Activated B cell treated with CpG ODN at 0.5 μM for 24 hours (primary cell): ENCODE measurements around the gene PHYHIPL. TPM values are rescaled to one million over a fixed set of nuclear protein-coding genes. Genes with fewer than 3 reads are reported as not detected.

ENCODE experiments used
- ATAC-seq: fragments of 200-7000 bp; cut with Tn5 transposase; one replicate; pipeline ENCODE4 v1.10.0; 2021; ENCODE audit warnings: low read depth, mild to moderate bottlenecking, moderate library complexity
- CTCF ChIA-PET: fragments of 350-600 bp; sonication (Branson Sonifier 250); formaldehyde crosslinking; loops from one replicate; lab custom pipeline; 2021; ENCODE audit warnings: antibody characterized with exemption; lab: Charles Lee
- POLR2A ChIA-PET: fragments of 350-600 bp; sonication (Branson Sonifier 250); formaldehyde crosslinking; loops from one replicate; lab custom pipeline; 2021; ENCODE audit warnings: antibody characterized with exemption; lab: Charles Lee
- DNase-seq: peaks from one replicate; pipeline ENCODE4 v3.0.0; 2022
- H3K27ac Mint-ChIP-seq: one replicate; pipeline ENCODE4 v1.8.0; 2020; ENCODE audit warnings: mixed read lengths
- H3K27me3 Mint-ChIP-seq: one replicate; pipeline ENCODE4 v1.8.0; 2021; ENCODE audit warnings: mixed read lengths
- H3K36me3 Mint-ChIP-seq: one replicate; pipeline ENCODE4 v1.8.0; 2021; ENCODE audit warnings: low read depth, mixed read lengths
- H3K4me1 Mint-ChIP-seq: one replicate; pipeline ENCODE4 v1.8.0; 2021; ENCODE audit warnings: mixed read lengths
- H3K4me3 Mint-ChIP-seq: one replicate; pipeline ENCODE4 v1.8.0; 2020; ENCODE audit warnings: mild to moderate bottlenecking, mixed read lengths
- H3K9me3 Mint-ChIP-seq: one replicate; pipeline ENCODE4 v1.8.0; 2020; ENCODE audit warnings: mixed read lengths
- intact Hi-C: fragments of 100-400 bp; cut with micrococcal nuclease; formaldehyde crosslinking; loops from one replicate; pipeline ENCODE4 v1.15.1; 2024
- total RNA-seq: library from RNA; stranded (reverse); gene quantifications from 2 replicates; pipeline ENCODE4 v1.2.3, GENCODE V29; 2022
- TF ChIP-seq, protein P1 (sequence below): fragments of 200-600 bp; IDR thresholded peaks from one replicate; pipeline ENCODE4 v1.8.0; 2022; ENCODE audit warnings: antibody characterized with exemption, mild to moderate bottlenecking

The PHYHIPL gene
- total RNA-seq, 1 donor from 2014 or later: not detected

DNA sequence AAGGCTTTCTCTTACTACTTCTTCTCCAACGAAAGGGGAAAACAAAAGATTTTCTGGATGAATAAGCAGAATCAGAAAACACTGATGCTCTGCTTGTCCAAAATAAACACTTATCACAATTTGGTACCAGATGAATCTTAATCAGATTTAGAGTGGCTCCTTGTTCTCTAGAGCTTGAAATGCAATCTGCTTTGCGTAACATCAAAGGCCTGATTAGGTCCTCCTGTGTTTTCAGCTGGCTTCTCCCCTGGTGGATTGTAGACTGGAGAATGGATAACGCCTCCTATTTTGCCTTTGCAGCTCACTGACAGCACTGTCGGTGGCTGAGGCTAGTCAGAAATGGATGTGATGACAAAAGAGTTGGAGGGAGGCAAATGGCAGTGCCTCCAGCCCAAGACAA lies 94.7 kb downstream of the PHYHIPL start:
- ATAC-seq (no peak), DNase-seq (no peak)
- no peaks in the 10 kb centered on the region for H3K9me3 Mint-ChIP-seq
- H3K36me3 Mint-ChIP-seq: no peaks in the 10 kb centered on the region
- TF ChIP-seq, protein P1, sequence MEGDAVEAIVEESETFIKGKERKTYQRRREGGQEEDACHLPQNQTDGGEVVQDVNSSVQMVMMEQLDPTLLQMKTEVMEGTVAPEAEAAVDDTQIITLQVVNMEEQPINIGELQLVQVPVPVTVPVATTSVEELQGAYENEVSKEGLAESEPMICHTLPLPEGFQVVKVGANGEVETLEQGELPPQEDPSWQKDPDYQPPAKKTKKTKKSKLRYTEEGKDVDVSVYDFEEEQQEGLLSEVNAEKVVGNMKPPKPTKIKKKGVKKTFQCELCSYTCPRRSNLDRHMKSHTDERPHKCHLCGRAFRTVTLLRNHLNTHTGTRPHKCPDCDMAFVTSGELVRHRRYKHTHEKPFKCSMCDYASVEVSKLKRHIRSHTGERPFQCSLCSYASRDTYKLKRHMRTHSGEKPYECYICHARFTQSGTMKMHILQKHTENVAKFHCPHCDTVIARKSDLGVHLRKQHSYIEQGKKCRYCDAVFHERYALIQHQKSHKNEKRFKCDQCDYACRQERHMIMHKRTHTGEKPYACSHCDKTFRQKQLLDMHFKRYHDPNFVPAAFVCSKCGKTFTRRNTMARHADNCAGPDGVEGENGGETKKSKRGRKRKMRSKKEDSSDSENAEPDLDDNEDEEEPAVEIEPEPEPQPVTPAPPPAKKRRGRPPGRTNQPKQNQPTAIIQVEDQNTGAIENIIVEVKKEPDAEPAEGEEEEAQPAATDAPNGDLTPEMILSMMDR: no peak
- intact Hi-C loops: no loop called here
- H3K4me1 Mint-ChIP-seq: no peaks in the 10 kb centered on the region
- ChIA-PET CTCF (no interaction called here), POLR2A (no interaction called here)
- no peak overlapping the region for H3K4me3 Mint-ChIP-seq
- no peaks in the 10 kb centered on the region for H3K27me3 Mint-ChIP-seq
- no peak overlapping the region for H3K27ac Mint-ChIP-seq

DNA sequence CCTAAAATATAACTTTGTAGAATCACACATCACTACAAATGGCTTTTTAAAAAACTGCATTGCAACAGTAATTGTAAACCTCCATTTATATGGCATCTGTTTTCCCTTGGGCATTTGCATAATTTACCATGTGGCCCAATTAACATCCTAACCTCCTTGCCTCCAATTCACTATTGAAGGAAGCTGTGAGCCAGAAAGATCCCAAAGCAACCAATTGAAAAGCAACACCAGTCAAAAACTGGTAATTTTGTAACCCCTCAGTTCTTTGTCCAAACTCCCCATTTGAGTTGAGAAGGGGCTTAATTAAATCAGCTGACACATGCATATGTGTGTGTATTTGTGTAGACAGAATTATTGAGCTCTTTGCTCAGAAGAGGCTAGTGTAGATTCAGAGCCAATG lies 95.6 kb downstream of the PHYHIPL start:
- H3K4me3 Mint-ChIP-seq: no peak overlapping the region
- DNase-seq (no peak), ATAC-seq (no peak)
- H3K4me1 Mint-ChIP-seq: no peaks in the 10 kb centered on the region
- H3K27me3 Mint-ChIP-seq: no peaks in the 10 kb centered on the region
- no peaks in the 10 kb centered on the region for H3K9me3 Mint-ChIP-seq
- H3K36me3 Mint-ChIP-seq: no peaks in the 10 kb centered on the region
- intact Hi-C loops: no loop called here
- TF ChIP-seq, protein P1: no peak
- CTCF ChIA-PET: no interaction called here
- POLR2A ChIA-PET: no interaction called here
- H3K27ac Mint-ChIP-seq: no peak overlapping the region

DNA sequence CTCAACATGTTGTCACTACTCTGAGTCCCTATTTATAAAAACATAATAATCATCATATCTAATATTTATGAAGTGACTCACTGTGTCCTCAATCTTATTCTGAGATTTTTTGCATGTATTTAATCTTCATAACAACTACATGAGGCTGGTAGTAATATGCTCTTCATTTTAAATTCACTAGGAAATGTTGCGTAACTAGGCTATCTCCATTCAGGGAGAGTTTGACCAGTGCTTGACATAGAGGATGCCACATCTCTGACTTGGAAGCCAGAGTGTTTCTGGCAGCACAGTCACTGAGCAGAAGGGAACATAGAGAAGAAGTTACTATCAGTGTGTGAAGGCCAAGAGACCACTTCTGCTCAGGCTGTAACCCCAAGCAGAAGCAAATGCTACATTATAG lies 97.0 kb downstream of the PHYHIPL start:
- Mint-ChIP-seq H3K36me3 (no peaks in the 10 kb centered on the region), H3K4me1 (no peaks in the 10 kb centered on the region), H3K27me3 (no peaks in the 10 kb centered on the region), H3K9me3 (no peaks in the 10 kb centered on the region), H3K27ac (no peak overlapping the region), H3K4me3 (no peak overlapping the region)
- POLR2A ChIA-PET: no interaction called here
- no peak for ATAC-seq
- intact Hi-C loops: no loop called here
- TF ChIP-seq, protein P1: no peak
- CTCF ChIA-PET: no interaction called here
- no peak for DNase-seq

DNA sequence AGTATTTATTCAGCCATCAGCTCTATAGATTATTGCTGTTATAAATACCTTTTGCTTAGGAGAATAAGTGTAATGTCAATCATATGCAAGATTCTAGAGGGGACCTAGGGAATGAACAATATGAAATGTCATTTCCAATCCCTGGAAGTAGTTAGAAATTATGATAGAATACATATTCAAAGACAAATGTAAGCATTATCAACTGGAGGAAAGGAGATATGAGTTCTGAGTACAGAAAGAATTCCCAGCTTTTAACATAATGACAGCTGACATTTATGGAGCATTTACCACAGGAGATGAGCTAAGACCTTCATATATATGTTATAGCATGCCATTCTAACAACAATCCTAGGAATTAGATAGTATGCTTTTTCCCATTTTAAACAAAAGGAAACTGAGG lies 99.7 kb downstream of the PHYHIPL start:
- Mint-ChIP-seq H3K36me3 (no peaks in the 10 kb centered on the region), H3K4me1 (no peaks in the 10 kb centered on the region), H3K4me3 (no peak overlapping the region), H3K9me3 (no peaks in the 10 kb centered on the region), H3K27ac (no peak overlapping the region), H3K27me3 (no peaks in the 10 kb centered on the region)
- no peak for ATAC-seq
- TF ChIP-seq, protein P1: no peak
- no peak for DNase-seq
- POLR2A ChIA-PET: no interaction called here
- CTCF ChIA-PET: no interaction called here
- intact Hi-C loops: no loop called here

DNA sequence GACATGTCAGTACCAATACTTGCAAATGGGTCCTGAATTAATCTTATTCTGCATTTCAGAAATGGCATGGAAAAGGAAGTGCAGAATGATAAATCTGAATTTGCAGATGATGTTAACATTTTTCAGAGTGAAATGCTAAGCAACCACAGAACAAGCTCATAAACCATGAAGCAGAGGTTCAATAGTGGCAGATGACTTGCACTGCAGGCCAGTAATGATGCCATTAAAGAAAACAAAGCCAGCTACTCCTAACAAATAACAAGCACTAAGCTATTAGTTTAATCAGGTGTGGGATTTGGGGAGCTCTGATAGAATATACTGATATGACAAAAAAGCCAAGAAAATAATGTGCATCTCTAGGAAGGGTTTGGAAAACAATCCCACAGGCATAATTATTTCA lies 100.5 kb downstream of the PHYHIPL start:
- Mint-ChIP-seq H3K27me3 (no peaks in the 10 kb centered on the region), H3K4me1 (no peaks in the 10 kb centered on the region), H3K36me3 (no peaks in the 10 kb centered on the region), H3K9me3 (no peaks in the 10 kb centered on the region), H3K27ac (no peak overlapping the region), H3K4me3 (no peak overlapping the region)
- DNase-seq (no peak), ATAC-seq (no peak)
- ChIA-PET CTCF (no interaction called here), POLR2A (no interaction called here)
- TF ChIP-seq, protein P1: no peak
- intact Hi-C loops: no loop called here
